IMR-90 (cell line): Measurements from ENCODE around the gene TSR3. TPM values are rescaled to one million over a fixed set of nuclear protein-coding genes. Genes with fewer than 3 reads are reported as not detected.

Experiments used
- ATAC-seq: fragments of 200-7000 bp; cut with Tn5 transposase; 2 replicates; pipeline ENCODE4 v1.9.1; 2020; ENCODE audit warnings: low read depth, mild to moderate bottlenecking, moderate library complexity
- BruUV-seq: library from RNA; stranded (reverse); fragments of 400-500 nt; replicated peaks from 2 replicates; lab custom pipeline; 2021; lab: Mats Ljungman, UMichigan
- CTCF ChIA-PET: fragments of 300-600 bp; formaldehyde crosslinking; extraction: SDS; loops from one replicate; lab custom pipeline; 2021; ENCODE audit warnings: antibody characterized with exemption; lab: Yijun Ruan, JAX
- POLR2A ChIA-PET: fragments of 300-600 bp; sonication (Branson Sonifier 250); formaldehyde crosslinking; loops from one replicate; lab custom pipeline; 2022; ENCODE audit warnings: antibody characterized with exemption; ENCODE audit not compliant: unreplicated experiment; lab: Charles Lee
- DNase-seq: peaks from one replicate; pipeline ENCODE4 v3.0.0; 2013
- H2AFZ ChIP-seq: replicated peaks from 2 replicates; pipeline ENCODE3; 2013; ENCODE audit warnings: low read length, mild to moderate bottlenecking; ENCODE audit not compliant: poor library complexity
- H2AK5ac ChIP-seq: 2 replicates; pipeline ENCODE4 v1.6.1; 2013; ENCODE audit warnings: low read depth, low read length, inconsistent platforms
- H2AK9ac ChIP-seq: replicated peaks from 2 replicates; pipeline ENCODE3; 2013; ENCODE audit warnings: mild to moderate bottlenecking, low read depth, low read length, moderate library complexity; ENCODE audit not compliant: poor library complexity
- H2BK120ac ChIP-seq: 2 replicates; pipeline ENCODE4 v1.6.1; 2013; ENCODE audit warnings: low read depth, low read length, inconsistent platforms
- H2BK15ac ChIP-seq: 3 replicates; pipeline ENCODE4 v1.6.1; 2013; ENCODE audit warnings: low read depth, low read length, inconsistent platforms
- H2BK20ac ChIP-seq: 2 replicates; pipeline ENCODE4 v1.6.1; 2013; ENCODE audit warnings: low read depth, mild to moderate bottlenecking, inconsistent platforms, low read length, moderate library complexity
- H2BK5ac ChIP-seq: 2 replicates; pipeline ENCODE4 v1.6.1; 2013; ENCODE audit warnings: mild to moderate bottlenecking, low read depth, low read length, inconsistent platforms; ENCODE audit not compliant: poor library complexity, severe bottlenecking
- H3K14ac ChIP-seq: replicated peaks from 2 replicates; pipeline ENCODE4 v1.6.1; 2013; ENCODE audit warnings: low read depth, low read length, inconsistent platforms
- H3K18ac ChIP-seq: 2 replicates; pipeline ENCODE4 v1.6.1; 2013; ENCODE audit warnings: low read depth, low read length, control low read depth
- H3K23ac ChIP-seq: 2 replicates; pipeline ENCODE4 v1.6.1; 2013; ENCODE audit warnings: low read depth, low read length, inconsistent platforms
- H3K27ac ChIP-seq: 2 replicates; pipeline ENCODE4 v1.5.1; 2013; ENCODE audit warnings: mild to moderate bottlenecking, control low read depth, low read length; ENCODE audit not compliant: insufficient read depth
- H3K27me3 ChIP-seq: 2 replicates; pipeline ENCODE4 v1.6.1; 2013; ENCODE audit warnings: low read length; ENCODE audit not compliant: control insufficient read depth, insufficient read depth
- H3K36me3 ChIP-seq: 2 replicates; pipeline ENCODE4 v1.6.1; 2013; ENCODE audit warnings: low read length, mixed read lengths; ENCODE audit not compliant: control insufficient read depth, insufficient read depth
- H3K4ac ChIP-seq: 2 replicates; pipeline ENCODE4 v1.6.1; 2013; ENCODE audit warnings: low read depth, low read length, inconsistent platforms
- H3K4me1 ChIP-seq: 2 replicates; pipeline ENCODE4 v1.6.1; 2013; ENCODE audit warnings: low read length, mixed read lengths; ENCODE audit not compliant: control insufficient read depth, insufficient read depth
- H3K4me2 ChIP-seq: 2 replicates; pipeline ENCODE4 v1.6.1; 2013; ENCODE audit warnings: low read depth, mild to moderate bottlenecking, control low read depth, low read length, moderate library complexity
- H3K4me3 ChIP-seq: 2 replicates; pipeline ENCODE4 v1.5.1; 2013; ENCODE audit warnings: low read depth, mild to moderate bottlenecking, control low read depth, low read length, moderate library complexity; ENCODE audit not compliant: insufficient read depth
- H3K56ac ChIP-seq: 2 replicates; pipeline ENCODE4 v1.6.1; 2013; ENCODE audit warnings: low read length, inconsistent platforms; ENCODE audit not compliant: insufficient read depth; ENCODE audit errors: extremely low read depth
- H3K79me1 ChIP-seq, 2 experiments: 2 replicates each; pipeline ENCODE4 v1.6.1; 2013; ENCODE audit warnings: low read length in 2 of 2, inconsistent platforms in 1 of 2, low read depth in 1 of 2
- H3K9ac ChIP-seq: 2 replicates; pipeline ENCODE4 v1.6.1; 2013; ENCODE audit warnings: low read depth, low read length, control low read depth
- H3K9me1 ChIP-seq: 2 replicates; pipeline ENCODE4 v1.6.1; 2013; ENCODE audit warnings: low read length, inconsistent platforms; ENCODE audit not compliant: insufficient read depth
- H3K9me3 ChIP-seq: 2 replicates; pipeline ENCODE4 v1.6.1; 2013; ENCODE audit warnings: low read length; ENCODE audit not compliant: control insufficient read depth, insufficient read depth
- H4K20me1 ChIP-seq: 2 replicates; pipeline ENCODE4 v1.6.1; 2013; ENCODE audit warnings: low read length, inconsistent platforms; ENCODE audit not compliant: insufficient read depth
- H4K5ac ChIP-seq: 2 replicates; pipeline ENCODE4 v1.6.1; 2013; ENCODE audit warnings: mild to moderate bottlenecking, low read depth, low read length, control low read depth
- H4K8ac ChIP-seq, 2 experiments: 2 replicates each; pipeline ENCODE4 v1.6.1; 2013; ENCODE audit warnings: low read depth in 2 of 2, low read length in 2 of 2, control low read depth in 1 of 2, inconsistent platforms in 1 of 2
- H4K91ac ChIP-seq: 2 replicates; pipeline ENCODE4 v1.6.1; 2013; ENCODE audit warnings: low read depth, low read length, inconsistent platforms; ENCODE audit not compliant: insufficient read depth
- CEBPB ChIP-seq: IDR thresholded peaks from 2 replicates; pipeline ENCODE4 v1.6.1; 2012; ENCODE audit warnings: low read depth, low read length, improper control_type of control experiment
- CHD1 ChIP-seq: IDR thresholded peaks from 2 replicates; pipeline ENCODE4 v1.6.1; 2012; ENCODE audit warnings: low read depth, low read length, improper control_type of control experiment
- ELK1 ChIP-seq: fragments of 150-350 bp; IDR thresholded peaks from 2 replicates; pipeline ENCODE4 v1.6.1; 2016; ENCODE audit warnings: low read depth, mild to moderate bottlenecking, low read length, moderate library complexity, borderline replicate concordance
- FOS ChIP-seq: fragments of 150-350 bp; IDR thresholded peaks from 2 replicates; pipeline ENCODE4 v1.6.1; 2016; ENCODE audit warnings: low read depth, low read length
- MXI1 ChIP-seq: IDR thresholded peaks from 2 replicates; pipeline ENCODE4 v1.6.1; 2012; ENCODE audit warnings: low read depth, mild to moderate bottlenecking, low read length, moderate library complexity, borderline replicate concordance
- NFE2L2 ChIP-seq: fragments of 150-350 bp; IDR thresholded peaks from 2 replicates; pipeline ENCODE4 v1.6.1; 2016; ENCODE audit warnings: low read depth, mild to moderate bottlenecking, low read length
- RFX5 ChIP-seq: IDR thresholded peaks from 2 replicates; pipeline ENCODE4 v1.8.0; 2012; ENCODE audit warnings: low read depth, mild to moderate bottlenecking, low read length, moderate library complexity
- WGBS, 2 experiments: methylation state at CpG; one replicate each; pipeline versions ENCODE4 v1.1.5 to v1.1.7; 2013; ENCODE audit warnings: missing lambda C conversion rate in 2 of 2; ENCODE audit not compliant: insufficient read length in 1 of 2; ENCODE audit errors: extremely low coverage in 2 of 2; 5-methylcytosine and 5-hydroxymethylcytosine counted together
- dilution Hi-C: fragments of 300-500 bp; cut with HindIII; formaldehyde crosslinking; loops from one replicate; pipeline ENCODE4 v1.14.3; 2018; ENCODE audit warnings: low sequenced_read_pairs; ENCODE audit not compliant: unreplicated experiment
- in situ Hi-C: fragments of 300-500 bp; cut with MboI; formaldehyde crosslinking; loops from 3 replicates; pipeline ENCODE4 v1.14.3; 2019; ENCODE audit warnings: low sequenced_read_pairs, inconsistent platforms, mixed read lengths
- intact Hi-C: fragments of 100-400 bp; cut with micrococcal nuclease; formaldehyde crosslinking; loops from 2 replicates; pipeline ENCODE4 v1.10.0; 2022
- polyA plus RNA-seq, 3 experiments: library from polyadenylated mRNA; depleted of rRNA; stranded (reverse); fragments of >200 nt; gene quantifications; 2 replicates each; pipeline ENCODE4 v1.2.3, GENCODE V29; 2012; ENCODE audit warnings: low replicate concordance in 1 of 3
- total RNA-seq: library from RNA; depleted of rRNA; stranded (reverse); fragments of >200 nt; gene quantifications from 2 replicates; pipeline ENCODE4 v1.2.3, GENCODE V29; 2012

TSR3 gene
- total and polyA plus RNA-seq, 2 of the 4 experiments (the other 2 are of a cell fraction): 38.0 to 52.9 TPM

- no peak for ATAC-seq
- Histone ChIP-seq H3K9me1 (no peaks in the 10 kb centered on the region), H2BK5ac (no peak overlapping the region), H3K18ac (no peak overlapping the region), H2BK20ac (no peak overlapping the region), H2AK5ac (no peak overlapping the region), H4K8ac (no peak overlapping the region), H3K4me2 (no peak overlapping the region), H3K36me3 (peaks cover 33% of the 10 kb centered on the region), H2AFZ (no peak overlapping the region), H3K27ac (no peak overlapping the region), H3K4me3 (no peak overlapping the region), H2AK9ac (no peak overlapping the region), H2BK120ac (no peak overlapping the region), H3K14ac (no peak overlapping the region), H4K5ac (no peak overlapping the region), H3K9ac (no peak overlapping the region), H4K20me1 (no peaks in the 10 kb centered on the region; the same call in 1 of the 2 replicates), H3K56ac (no peak overlapping the region), H3K4me1 (no peaks in the 10 kb centered on the region), H3K9me3 (no peaks in the 10 kb centered on the region), H2BK15ac (no peak overlapping the region), H3K4ac (no peak overlapping the region), H3K23ac (no peak overlapping the region), H4K91ac (no peak overlapping the region), H3K79me1 (peaks cover 0 to 12% of the 10 kb centered on the region in 2 experiments; a peak in 2 of 4 replicates), H3K27me3 (no peaks in the 10 kb centered on the region)
- dilution Hi-C loops (no loop called here), in situ Hi-C loops (no loop called here), intact Hi-C loops (no loop called here)
- ChIA-PET POLR2A (no interaction called here), CTCF (no interaction called here)
- 98% methylated on average over 8 of the region's 33 CpGs; no CpG with 5 or more reads in 1 of the 2 experiments for WGBS, 2 experiments
- no peak for DNase-seq
- TF ChIP-seq CHD1 (no peak), RFX5 (no peak), NFE2L2 (no peak), FOS (no peak), MXI1 (no peak), CEBPB (no peak), ELK1 (no peak)
- BruUV-seq: no TSS peak
These were observed 19.6 kb upstream of the TSR3 start for GRCh38 chr16:1371054-1371978.
